ENCODE data around the gene RFX7. TPM values are rescaled to one million over a fixed set of nuclear protein-coding genes. Genes with fewer than 3 reads are reported as not detected.

RFX7 gene
- total RNA-seq, 1 donor from 2014 or later: 41.0 TPM

DNA sequence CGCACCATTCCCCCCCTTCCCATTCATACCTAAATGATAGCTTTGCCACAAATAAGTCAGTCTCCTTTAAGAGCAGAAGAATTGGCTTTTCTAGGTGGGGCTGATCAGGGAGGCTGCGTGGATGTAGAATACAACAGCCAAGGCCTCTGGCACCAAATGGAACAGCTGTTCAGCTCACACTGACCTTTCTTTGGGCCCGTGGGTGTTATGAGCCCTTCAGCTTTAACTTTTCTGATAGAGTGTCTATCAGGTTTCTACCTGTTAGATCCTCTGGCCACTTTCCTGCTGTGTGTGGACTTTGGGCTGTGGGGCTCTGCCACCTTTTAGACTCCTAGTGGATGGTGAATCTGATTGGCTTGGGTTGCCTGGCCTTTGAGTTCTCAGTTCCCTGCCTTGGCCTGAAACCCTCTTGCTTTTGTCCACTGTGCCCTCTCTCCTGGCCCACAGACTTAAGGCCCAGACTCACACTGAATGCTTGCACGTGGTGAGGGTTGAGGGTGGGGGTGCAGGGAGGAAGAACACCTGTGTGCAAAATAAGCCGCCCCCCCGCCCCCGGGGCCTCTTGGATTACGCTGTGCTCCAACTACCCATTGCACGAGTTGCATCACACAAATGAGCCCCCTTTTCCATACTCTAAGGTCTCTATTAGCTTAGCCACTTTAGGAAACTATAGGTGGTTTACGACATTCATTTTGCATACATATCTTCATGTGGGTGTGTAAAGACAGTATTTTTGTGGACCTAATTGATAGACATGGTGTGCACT, 1.3 kb upstream of the RFX7 start:
- intact Hi-C loops (cut with micrococcal nuclease): loop anchor here (2.0 to 10.0 kb wide), 7 partner anchors 38 to 838 kb away; partner anchors contain the start of genes CCPG1, MNS1, PIERCE2 and TCF12

DNA sequence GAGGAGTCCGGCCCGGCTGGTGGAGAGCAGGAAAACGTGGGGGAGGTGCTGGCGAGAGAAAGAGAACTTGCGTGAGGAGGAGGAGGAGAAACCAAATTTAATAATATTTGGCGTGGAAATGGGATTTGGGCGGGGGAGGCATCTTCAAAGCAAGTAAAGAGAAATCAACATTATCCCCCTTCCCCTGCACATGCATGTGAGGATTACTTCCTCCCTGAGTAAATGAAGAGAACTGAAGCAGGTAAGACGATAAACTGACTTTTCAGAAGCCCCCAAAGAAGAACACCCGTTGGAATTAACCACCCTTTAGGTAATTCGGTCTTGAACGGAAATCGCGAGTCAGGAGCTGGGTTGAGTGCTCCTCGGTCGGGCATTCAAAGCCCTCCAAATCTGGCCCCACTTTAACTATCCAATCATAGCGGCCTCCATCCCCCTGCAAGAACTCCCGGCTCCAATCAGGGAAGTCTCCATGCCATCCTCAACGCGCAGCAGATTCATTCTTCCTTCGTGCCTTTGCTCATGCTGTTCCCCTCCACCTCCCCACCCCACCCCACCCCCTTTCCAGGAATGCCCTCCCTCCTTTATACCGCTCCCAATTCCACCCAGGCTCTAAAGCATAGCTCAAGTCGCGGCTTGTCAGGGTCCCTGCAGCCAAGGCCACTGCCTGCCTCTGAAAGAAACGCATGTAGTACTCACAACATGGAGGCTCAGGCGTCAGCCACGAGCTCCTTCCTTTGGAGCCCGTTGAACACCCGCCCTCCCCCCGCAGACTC, 545 bp upstream of the RFX7 start:
- intact Hi-C loops (cut with micrococcal nuclease): loop anchor here (2.0 to 10.0 kb wide), 7 partner anchors 37 to 837 kb away; partner anchors contain the start of genes CCPG1, MNS1, PIERCE2 and TCF12

DNA sequence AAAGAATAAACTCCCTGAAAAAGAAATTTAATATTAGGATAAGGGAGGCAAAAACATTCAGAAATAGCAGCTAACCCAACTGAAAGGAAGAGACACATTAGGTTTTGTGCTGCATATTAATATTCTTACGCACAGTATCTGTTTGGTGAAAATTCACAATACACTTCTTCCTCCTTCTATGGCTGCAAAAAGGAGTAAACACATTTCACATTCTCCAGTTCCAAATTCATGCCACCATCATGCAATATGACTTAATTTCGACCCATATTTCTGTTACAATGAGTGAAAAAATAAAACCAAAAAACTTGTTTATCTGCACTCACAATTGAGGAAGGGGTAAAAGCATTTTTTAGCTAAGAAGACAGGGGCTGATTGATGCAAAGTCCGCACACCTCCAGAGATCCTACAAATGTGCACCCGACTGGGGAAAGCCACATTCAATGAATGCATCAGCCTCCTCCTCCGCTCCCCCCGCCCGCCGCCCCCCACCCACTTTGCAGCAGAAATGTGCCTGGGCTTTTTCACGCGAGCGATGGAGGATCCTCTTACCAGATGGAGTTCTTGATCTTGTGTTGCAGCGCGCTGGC, 1.0 kb downstream of the RFX7 start:
- intact Hi-C loops (cut with micrococcal nuclease): loop anchor here (2.0 to 10.0 kb wide), 8 partner anchors 14 to 835 kb away; partner anchors contain the start of genes CCPG1, MNS1, PIERCE2 and ZNF280D

DNA sequence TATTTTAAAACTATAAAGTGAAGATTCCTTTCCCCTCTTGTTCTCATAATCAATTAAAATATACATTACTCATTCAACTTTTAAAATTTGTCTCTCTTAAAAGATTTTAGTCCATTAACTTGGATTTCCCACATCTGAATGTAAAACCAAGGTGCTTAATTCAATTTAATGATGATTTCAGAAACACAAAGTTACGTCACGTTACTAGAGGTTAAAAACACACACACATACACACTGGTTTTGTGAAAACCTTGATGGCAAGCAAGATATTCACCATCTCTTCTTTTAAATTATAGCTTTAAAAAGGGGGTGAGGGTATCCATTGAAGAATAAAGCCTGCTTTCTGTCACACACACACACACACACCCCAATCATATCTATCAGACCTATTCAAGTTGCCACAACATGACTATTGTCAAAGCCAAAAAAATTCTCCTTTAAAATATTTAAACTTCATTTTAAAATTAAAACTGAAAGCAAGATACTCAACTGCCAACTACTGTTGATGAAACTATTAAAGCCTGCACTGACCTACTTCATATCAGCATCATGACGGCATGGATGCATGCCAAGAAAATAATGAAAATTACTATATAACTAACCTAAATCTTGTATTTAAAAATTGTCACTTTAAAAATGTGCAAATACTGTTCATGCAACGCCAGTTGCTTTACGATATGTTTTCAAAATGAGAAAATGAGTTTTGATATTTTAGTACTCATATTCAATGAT, 2.1 kb downstream of the RFX7 start:
- intact Hi-C loops (cut with micrococcal nuclease): loop anchor here (2.0 to 10.0 kb wide), 8 partner anchors 13 to 834 kb away; partner anchors contain the start of genes CCPG1, MNS1, PIERCE2 and ZNF280D

DNA sequence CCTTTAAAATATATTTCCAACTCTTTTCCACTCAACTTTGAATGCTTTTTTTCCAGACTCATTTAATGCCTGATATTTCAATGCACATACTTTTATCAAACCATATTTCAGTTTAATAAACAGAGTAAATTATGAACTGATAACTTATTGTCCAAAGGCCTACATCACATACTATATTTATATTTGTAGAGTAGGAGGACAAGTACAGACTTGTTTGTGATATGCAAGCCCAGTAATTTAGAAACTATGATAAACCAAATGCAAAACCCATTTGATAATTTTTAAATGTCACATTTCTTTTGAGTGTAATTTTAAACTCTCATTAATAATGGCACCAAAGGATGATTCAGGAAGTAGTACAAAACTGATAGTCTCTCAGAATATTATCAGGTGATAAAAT, 3.3 kb downstream of the RFX7 start:
- intact Hi-C loops (cut with micrococcal nuclease): loop anchor here (5.0 to 10.0 kb wide), 6 partner anchors 33 to 833 kb away; partner anchors contain the start of genes CCPG1, MNS1 and PIERCE2

DNA sequence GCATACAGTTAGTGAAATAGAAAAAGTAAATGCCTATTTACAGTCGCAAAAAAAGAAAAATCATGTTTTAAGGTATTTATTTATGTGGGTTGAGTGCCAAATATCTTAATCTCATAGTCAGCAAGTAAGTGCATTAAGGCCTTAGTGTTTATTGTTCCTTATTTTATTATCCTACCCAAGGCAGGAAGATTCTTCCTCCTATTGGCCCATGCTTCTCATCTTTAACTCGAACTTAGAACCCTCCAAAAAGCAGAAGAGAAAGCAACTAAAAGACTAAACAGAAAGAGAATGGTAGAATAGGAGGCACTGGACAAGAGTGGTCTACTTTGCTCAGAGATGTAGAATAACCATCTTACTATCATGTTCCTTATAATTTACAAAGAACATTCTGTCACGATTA, 7.5 kb downstream of the RFX7 start:
- intact Hi-C loops (cut with micrococcal nuclease): no loop called here

DNA sequence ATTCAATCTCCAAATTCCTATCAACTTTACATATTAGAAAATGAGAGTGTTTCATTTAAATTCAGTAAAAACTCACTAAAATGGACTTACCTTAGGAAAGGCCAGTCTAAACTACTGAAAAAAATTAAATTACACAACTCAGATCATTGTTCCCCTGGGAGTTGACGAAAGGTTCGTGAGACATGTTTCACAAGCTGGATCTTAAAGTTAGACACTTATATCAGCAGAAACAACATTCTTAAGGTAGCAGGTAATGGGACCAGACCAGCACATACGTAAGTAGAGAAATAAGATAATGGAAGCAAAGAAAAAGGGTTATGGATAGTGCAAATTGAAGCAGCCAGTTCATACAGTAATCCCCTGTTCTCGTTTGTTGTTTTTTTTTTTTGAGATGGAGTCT, 8.9 kb downstream of the RFX7 start:
- intact Hi-C loops (cut with micrococcal nuclease): no loop called here

DNA sequence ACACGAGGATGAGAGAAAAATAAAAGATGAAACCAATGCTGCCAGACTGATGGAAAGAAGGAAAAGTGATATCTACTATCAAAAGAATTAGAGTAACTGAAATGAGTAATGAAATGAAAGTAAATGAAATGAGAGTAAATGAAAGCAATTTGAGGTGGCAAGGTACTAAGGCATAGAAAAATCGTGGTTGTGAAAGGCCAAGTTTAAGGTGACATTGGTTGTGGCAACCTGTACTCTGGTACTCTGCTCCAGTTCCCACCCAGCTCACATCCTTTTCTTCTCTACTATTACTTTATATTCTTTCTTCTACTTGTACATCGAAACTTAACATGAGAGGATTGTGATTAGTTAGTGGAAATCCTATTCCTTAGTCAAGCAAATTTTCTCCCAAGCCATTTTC, 10.1 kb downstream of the RFX7 start:
- intact Hi-C loops (cut with micrococcal nuclease): no loop called here

DNA sequence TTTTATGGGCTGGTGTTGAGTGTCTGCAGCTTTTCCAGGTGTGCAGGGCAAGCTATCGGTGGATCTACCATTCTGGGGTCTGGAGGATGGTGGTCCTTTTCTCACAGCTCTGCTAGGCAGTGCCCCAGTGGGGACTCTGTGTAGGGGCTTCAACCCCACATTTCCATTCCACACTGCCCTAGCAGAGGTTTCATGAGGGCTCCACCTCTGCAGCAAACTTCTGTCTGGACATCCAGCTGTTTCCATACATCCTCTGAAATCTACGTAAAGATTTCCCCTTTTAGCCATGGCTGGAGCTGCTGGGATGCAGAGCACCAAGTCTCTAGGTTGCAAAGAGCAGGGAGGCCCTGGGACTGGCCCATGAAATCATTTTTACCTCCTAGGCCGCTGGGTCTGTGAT, 11.6 kb downstream of the RFX7 start:
- intact Hi-C loops (cut with micrococcal nuclease): no loop called here

DNA sequence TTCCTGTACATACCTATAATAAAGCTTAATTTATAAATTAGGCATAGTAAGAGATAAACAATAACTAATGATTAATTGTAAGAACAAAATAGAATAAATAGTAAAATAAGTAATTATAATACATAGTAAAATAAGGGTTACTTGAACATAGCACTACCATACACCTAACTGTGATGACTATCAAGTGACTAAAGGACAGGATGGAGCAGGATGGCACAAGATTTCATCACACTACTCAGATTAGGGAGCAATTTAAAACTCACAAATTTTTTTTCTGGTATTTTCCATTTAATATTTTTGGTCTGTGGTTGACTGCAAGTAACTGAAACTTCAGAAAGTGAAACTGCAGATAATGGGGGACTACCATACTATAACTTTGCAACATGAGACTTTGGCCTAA, 14.8 kb downstream of the RFX7 start:
- intact Hi-C loops (cut with micrococcal nuclease): loop anchor here (2.0 kb wide), 1 partner anchor 14 kb away; the partner anchor contains the start of gene RFX7

DNA sequence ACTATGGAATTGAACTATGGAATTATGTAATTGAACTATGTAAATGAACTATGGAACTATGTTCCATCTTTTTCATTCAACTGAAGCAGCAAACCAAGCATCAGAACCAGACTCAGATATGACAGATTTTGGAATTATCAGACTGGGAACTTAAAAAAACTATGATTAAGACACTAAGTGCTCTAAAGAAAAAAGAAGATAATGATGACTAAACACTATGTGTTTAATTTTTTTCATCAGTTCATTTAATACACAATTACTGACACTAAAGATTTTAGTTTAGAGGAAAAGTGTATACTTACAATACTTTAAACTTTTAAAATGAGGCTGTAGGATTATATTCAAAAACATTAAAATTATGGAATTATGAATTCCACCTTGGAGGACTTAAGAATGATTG, 15.3 kb downstream of the RFX7 start:
- intact Hi-C loops (cut with micrococcal nuclease): loop anchor here (2.0 kb wide), 1 partner anchor 14 kb away; the partner anchor contains the start of gene RFX7

DNA sequence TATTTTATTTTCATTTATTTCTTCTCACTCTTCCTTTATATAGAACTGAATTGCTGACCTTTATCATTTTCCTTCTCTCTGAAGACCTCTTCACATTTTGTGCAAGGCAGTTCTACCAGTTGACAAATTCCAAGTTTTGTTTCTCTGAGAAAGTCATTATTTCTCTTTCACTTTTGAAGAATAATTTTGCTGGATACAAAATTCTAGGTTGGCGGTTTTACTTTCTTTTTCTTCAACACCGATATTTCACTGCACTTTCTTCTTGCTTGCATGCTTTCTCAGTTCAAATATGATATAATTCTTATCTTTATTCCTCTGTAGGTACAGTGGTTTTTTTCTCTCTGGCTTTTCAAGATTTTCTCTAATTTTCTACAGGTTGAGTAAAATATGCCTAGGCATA, 15.9 kb downstream of the RFX7 start:
- intact Hi-C loops (cut with micrococcal nuclease): loop anchor here (2.0 kb wide), 1 partner anchor 15 kb away; the partner anchor contains the start of gene RFX7

DNA sequence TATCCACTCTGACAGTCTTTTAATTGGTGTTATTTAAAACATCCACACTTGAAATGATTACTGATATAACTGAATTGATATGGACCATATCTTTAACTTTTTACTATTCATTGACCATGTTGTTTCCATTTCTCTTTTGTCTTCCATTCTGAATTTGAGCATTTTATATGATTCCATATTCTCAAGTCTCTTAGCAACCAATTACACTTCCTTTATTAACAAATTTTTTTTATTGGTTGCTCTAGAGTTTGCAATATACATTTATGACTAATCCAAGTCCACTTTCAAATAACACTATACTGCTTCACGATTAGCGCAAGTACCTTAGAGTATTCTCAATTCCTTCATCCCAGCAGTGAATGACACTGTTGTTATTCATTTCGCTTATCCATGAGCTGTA, 16.4 kb downstream of the RFX7 start:
- intact Hi-C loops (cut with micrococcal nuclease): no loop called here

DNA sequence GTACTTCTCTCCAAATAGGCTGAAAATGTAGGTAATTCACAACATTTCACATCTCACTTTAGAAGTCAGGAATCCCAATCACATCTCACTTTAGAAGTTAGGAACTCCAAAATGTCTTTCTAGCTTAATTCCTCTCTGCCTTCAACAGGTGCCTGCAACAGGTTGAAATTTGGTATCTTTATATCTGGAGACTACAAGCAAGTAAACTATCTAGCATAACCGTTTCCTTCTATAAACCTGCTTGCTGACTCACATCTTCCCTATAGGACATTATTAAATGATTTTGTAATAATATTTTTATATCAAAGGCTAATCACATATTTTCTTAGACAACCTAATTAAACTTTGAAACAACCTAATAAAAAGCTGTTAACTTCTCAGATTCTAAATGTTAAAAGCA, 18.2 kb downstream of the RFX7 start:
- intact Hi-C loops (cut with micrococcal nuclease): no loop called here

DNA sequence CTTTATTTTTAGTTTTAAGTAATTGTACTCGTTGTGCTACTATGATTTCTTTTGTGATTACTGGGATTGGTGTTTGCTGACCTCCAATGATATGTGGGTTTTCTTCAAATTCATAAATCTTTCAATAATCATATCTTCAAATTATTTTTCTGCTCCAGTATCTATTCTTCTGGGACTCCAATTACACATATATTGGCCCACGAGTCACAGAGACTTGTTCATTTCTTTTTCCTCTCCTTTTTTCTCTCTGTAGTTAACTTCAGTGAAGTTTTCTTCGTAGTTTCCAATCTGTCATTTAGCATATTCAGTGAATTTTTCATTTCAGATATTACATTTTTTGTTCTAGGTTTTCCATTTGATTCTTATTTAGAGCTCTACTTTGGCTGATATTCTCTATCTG, 21.4 kb downstream of the RFX7 start:
- intact Hi-C loops (cut with micrococcal nuclease): no loop called here

DNA sequence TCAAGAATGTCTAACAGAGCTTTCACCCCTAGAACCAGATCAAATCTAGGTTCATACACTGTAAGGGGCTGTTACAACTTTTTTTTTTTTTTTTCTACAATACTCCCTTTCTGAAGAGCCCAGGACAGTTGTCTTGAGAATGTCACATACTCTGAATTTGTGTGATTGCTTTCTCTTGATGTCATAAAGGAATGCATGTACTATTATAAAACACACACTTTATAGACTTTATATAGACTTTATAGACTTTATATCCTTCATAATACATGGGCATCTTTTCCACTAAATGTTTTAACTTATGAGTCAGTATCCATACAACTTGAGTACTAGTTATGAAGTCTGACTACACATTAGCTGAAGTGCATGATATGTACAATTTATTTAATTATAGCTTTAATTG, 26.3 kb downstream of the RFX7 start:
- intact Hi-C loops (cut with micrococcal nuclease): no loop called here

DNA sequence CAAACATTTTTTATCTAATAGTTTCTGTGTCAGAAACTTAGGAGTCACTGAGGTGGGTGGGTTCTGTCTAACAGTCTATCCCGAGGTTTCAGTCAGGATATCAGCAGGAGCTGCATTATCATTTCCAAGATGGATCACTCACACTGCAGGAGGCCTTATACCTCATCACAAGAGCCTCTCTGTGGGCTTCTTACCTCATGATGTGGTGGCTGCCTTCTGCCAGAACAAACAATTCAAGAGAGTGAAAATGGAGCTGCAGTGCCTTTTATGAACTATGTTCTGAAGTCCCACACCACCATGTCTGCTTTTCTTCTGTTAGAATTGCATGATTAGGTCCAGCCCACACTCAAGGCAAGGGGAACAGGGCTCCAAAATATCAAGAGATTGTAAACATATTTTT, 27.9 kb downstream of the RFX7 start:
- intact Hi-C loops (cut with micrococcal nuclease): no loop called here

DNA sequence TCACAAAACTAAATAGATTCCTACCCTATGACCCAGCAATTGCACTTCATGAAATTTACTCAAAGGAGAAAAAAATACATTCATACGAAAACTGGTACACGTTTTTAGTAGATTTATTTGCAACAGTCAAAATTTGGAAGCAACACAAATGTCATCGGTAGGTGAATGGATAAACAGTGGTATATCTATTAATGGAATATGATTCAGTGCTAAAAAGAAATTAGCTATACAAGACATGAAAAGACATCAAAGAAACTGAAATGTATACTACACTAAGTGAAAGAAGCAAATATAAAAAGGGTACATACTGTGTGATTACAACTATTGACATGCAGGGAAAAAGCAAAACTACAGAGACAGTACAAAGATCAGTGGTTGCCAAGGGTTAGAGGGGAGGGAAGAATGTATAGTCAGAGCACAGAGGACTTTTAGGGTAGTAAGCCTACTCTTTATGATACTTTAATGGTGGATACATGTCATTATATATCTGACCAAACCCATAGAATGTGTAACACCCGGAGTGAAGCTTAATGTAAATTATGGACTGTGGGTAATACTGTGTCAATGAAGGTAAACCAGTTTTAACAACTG, 31.6 kb downstream of the RFX7 start:
- intact Hi-C loops (cut with micrococcal nuclease): no loop called here

DNA sequence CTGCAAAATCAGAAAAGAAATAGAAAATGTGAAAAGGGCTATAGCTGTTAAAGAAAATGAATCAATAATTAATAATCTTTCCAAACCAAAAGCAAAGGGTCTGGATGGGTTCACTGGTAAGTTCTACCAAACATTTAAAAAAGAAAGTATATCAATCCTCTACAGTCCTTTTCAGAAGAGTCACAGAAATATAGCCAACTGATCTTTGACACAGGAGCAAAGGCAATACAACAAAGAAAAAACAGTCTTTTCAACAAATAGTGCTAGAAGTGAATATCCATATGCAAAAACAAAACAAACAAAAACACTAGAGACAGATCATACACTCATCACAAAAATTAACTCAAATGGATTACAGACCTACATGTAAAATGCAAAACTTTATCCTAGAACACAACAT, 32.6 kb downstream of the RFX7 start:
- intact Hi-C loops (cut with micrococcal nuclease): no loop called here

DNA sequence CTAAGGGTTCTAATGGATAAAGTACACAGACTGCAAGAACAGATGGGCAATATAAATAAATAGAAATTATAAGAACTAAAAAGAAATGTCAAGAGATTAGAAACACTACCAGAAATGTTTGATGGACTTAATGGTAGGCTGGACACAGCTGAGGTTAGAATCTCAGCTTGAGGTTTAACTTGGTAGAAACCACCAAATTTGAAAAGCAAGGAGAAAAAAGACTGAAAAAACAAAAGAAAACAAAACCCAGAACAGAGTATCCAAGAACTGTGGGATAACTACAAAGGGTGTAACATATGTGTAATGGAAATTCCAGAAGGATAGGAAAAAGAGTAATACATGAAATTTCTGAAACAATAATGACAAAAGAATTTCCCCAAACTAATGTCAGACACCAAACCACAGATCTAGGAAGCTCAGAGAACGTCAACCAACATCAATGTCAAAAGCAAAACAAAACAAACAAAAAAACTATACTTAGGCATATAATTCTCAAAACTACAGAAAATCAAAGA, 35.0 kb downstream of the RFX7 start:
- intact Hi-C loops (cut with micrococcal nuclease): loop anchor here (5.0 kb wide), 1 partner anchor 34 kb away; the partner anchor contains the start of gene RFX7
